HEK293 (cell line): ENCODE results near the gene PIP4K2C.

Experiments used
- CTCF ChIA-PET: fragments of 350-600 bp; formaldehyde crosslinking; extraction: SDS; loops from one replicate; lab custom pipeline; 2021; ENCODE audit warnings: antibody characterized with exemption; lab: Yijun Ruan, JAX
- POLR2A ChIA-PET: fragments of 300-600 bp; formaldehyde crosslinking; extraction: SDS; loops from one replicate; lab custom pipeline; 2020; ENCODE audit warnings: antibody characterized with exemption, inconsistent platforms; lab: Yijun Ruan, JAX
- H3K27ac ChIP-seq: fragments of 200-500 bp; sonication (Bioruptor generic); 2 replicates; pipeline ENCODE4 v1.5.1; 2014; ENCODE audit warnings: low read depth, low read length, control low read depth, inconsistent platforms; ENCODE audit errors: extremely low read depth
- H3K36me3 ChIP-seq, 2 experiments: fragments of 200-500 bp in 1 of 2; sonication (Bioruptor generic) in 1 of 2; 1 replicate in 1 of 2; 2 replicates in 1 of 2; pipeline ENCODE4 v1.5.1; 2014 to 2017; ENCODE audit warnings: inconsistent platforms in 2 of 2, low read length in 2 of 2; ENCODE audit not compliant: control insufficient read depth in 2 of 2, insufficient read depth in 1 of 2
- H3K4me1 ChIP-seq: fragments of 200-500 bp; sonication (Bioruptor generic); 2 replicates; pipeline ENCODE4 v1.5.1; 2014; ENCODE audit warnings: mild to moderate bottlenecking, low read length, inconsistent platforms; ENCODE audit not compliant: control insufficient read depth, insufficient read depth
- H3K4me3 ChIP-seq: 2 replicates; pipeline ENCODE4 v1.5.1; 2011; ENCODE audit warnings: low read depth, mild to moderate bottlenecking, control low read depth, low read length, moderate library complexity
- H3K9me3 ChIP-seq: fragments of 200-500 bp; sonication (Bioruptor generic); 2 replicates; pipeline ENCODE4 v1.5.1; 2014; ENCODE audit warnings: low read depth, low read length, inconsistent platforms; ENCODE audit not compliant: control insufficient read depth, insufficient read depth
- GLI2 ChIP-seq: fragments of 450-650 bp; formaldehyde crosslinking; IDR thresholded peaks from 2 replicates; pipeline ENCODE4; 2017; ENCODE audit warnings: missing biosample characterization, missing genetic modification characterization, low read depth, borderline replicate concordance
- GLIS1 ChIP-seq: fragments of 450-650 bp; formaldehyde crosslinking; IDR thresholded peaks from 2 replicates; pipeline ENCODE4 v1.5.1; 2016; ENCODE audit warnings: missing biosample characterization, missing genetic modification characterization
- KLF1 ChIP-seq: fragments of 450-650 bp; formaldehyde crosslinking; IDR thresholded peaks from 2 replicates; pipeline ENCODE4 v1.5.1; 2016; ENCODE audit warnings: missing biosample characterization, missing genetic modification characterization
- KLF16 ChIP-seq: fragments of 450-650 bp; formaldehyde crosslinking; IDR thresholded peaks from 2 replicates; pipeline ENCODE4 v1.5.1; 2017; ENCODE audit warnings: missing biosample characterization, missing genetic modification characterization
- MEIS1 ChIP-seq: sonication (generic); formaldehyde crosslinking; IDR thresholded peaks from 2 replicates; pipeline ENCODE4 v1.8.1; 2022; ENCODE audit warnings: missing genetic modification reagents, mild to moderate bottlenecking, borderline replicate concordance
- PRDM10 ChIP-seq: fragments of 450-650 bp; formaldehyde crosslinking; IDR thresholded peaks from 2 replicates; pipeline ENCODE4 v1.5.1; 2016; ENCODE audit warnings: missing biosample characterization, missing genetic modification characterization
- TRIM28 ChIP-seq: IDR thresholded peaks from 2 replicates; pipeline ENCODE4 v1.6.1; 2011; ENCODE audit warnings: low read length, control low read depth, borderline replicate concordance
- YY1 ChIP-seq: fragments of 450-650 bp; formaldehyde crosslinking; IDR thresholded peaks from 2 replicates; pipeline ENCODE4 v1.5.1; 2018; ENCODE audit warnings: missing biosample characterization, missing genetic modification characterization
- ZBTB10 ChIP-seq: fragments of 450-650 bp; formaldehyde crosslinking; IDR thresholded peaks from 2 replicates; pipeline ENCODE4 v1.5.1; 2016; ENCODE audit warnings: missing biosample characterization, missing genetic modification characterization
- ZBTB26 ChIP-seq: fragments of 450-650 bp; formaldehyde crosslinking; optimal IDR thresholded peaks from 2 replicates; pipeline ENCODE3; 2016; ENCODE audit warnings: missing biosample characterization, mild to moderate bottlenecking, missing genetic modification characterization
- ZBTB49 ChIP-seq: fragments of 450-650 bp; formaldehyde crosslinking; IDR thresholded peaks from 2 replicates; pipeline ENCODE4 v1.5.1; 2016; ENCODE audit warnings: missing biosample characterization, missing genetic modification characterization, low read depth
- ZNF148 ChIP-seq: fragments of 450-650 bp; formaldehyde crosslinking; IDR thresholded peaks from 2 replicates; pipeline ENCODE4 v1.5.0; 2017; ENCODE audit warnings: missing biosample characterization, missing genetic modification characterization, borderline replicate concordance
- ZNF174 ChIP-seq: fragments of 450-650 bp; formaldehyde crosslinking; IDR thresholded peaks from 2 replicates; pipeline ENCODE4 v1.5.0; 2017; ENCODE audit warnings: missing biosample characterization, mild to moderate bottlenecking, missing genetic modification characterization
- ZNF202 ChIP-seq: fragments of 450-650 bp; formaldehyde crosslinking; IDR thresholded peaks from 2 replicates; pipeline ENCODE4 v1.5.1; 2016; ENCODE audit warnings: missing biosample characterization, missing genetic modification characterization, borderline replicate concordance
- ZNF280C ChIP-seq: fragments of 450-650 bp; formaldehyde crosslinking; IDR thresholded peaks from 2 replicates; pipeline ENCODE4 v1.5.1; 2016; ENCODE audit warnings: missing biosample characterization, missing genetic modification characterization
- ZNF366 ChIP-seq: fragments of 450-650 bp; formaldehyde crosslinking; conservative IDR thresholded peaks from 2 replicates; pipeline ENCODE4 v1.5.1; 2016; ENCODE audit warnings: missing biosample characterization, missing genetic modification characterization
- ZNF488 ChIP-seq: fragments of 450-650 bp; formaldehyde crosslinking; IDR thresholded peaks from 2 replicates; pipeline ENCODE4 v1.5.1; 2016; ENCODE audit warnings: missing biosample characterization, missing genetic modification characterization
- ZNF529 ChIP-seq: fragments of 450-650 bp; formaldehyde crosslinking; IDR thresholded peaks from 2 replicates; pipeline ENCODE4 v1.5.1; 2017; ENCODE audit warnings: missing genetic modification characterization, missing biosample characterization; ENCODE audit not compliant: insufficient replicate concordance

Gene PIP4K2C

GRCh38 chr12:57580466-57580795 is 10.6 kb upstream of the PIP4K2C start:
- TF ChIP-seq ZNF174 (tag by site-specific recombination) (no peak), YY1 (no peak), ZBTB26 (tag by site-specific recombination) (no peak), ZNF280C (tag by site-specific recombination) (no peak), ZNF488 (tag by site-specific recombination) (no peak), GLIS1 (tag by site-specific recombination) (no peak)
- CTCF ChIA-PET, result interaction anchor here (0.9 to 6.6 kb wide), 6 partner anchors 9 to 156 kb away, joined by 3 to 113 read pairs (median 4); no protein-coding TSS in a partner anchor

GRCh38 chr12:57581802-57582201 is 9.2 kb upstream of the PIP4K2C start:
- ChIA-PET POLR2A (interaction anchor here (0.6 kb wide), 1 partner anchor 11 kb away, joined by 4 read pairs; no protein-coding TSS in a partner anchor), CTCF (interaction anchor here (0.6 to 6.6 kb wide), 16 partner anchors 10 to 890 kb away, joined by 3 to 113 read pairs (median 5); partner anchors contain the start of genes B4GALNT1 and MBD6)
- no peak overlapping the region for H3K4me3 ChIP-seq
- no peaks in the 10 kb centered on the region for H3K4me1 ChIP-seq
- no peak overlapping the region for H3K27ac ChIP-seq
- H3K36me3 ChIP-seq, result peaks cover 6 to 48% of the 10 kb centered on the region in 2 experiments; a peak in 2 of 3 replicates
- H3K9me3 ChIP-seq, result no peaks in the 10 kb centered on the region
- TF ChIP-seq ZBTB49 (tag by site-specific recombination) (no peak), ZNF202 (tag by site-specific recombination) (no peak), KLF16 (tag by site-specific recombination) (no peak), ZNF148 (tag by site-specific recombination) (no peak), GLI2 (tag by site-specific recombination) (no peak), ZNF529 (tag by site-specific recombination) (no peak), ZBTB10 (tag by site-specific recombination) (no peak), PRDM10 (tag by site-specific recombination) (no peak), MEIS1 (CRISPR knock-in tag) (no peak), TRIM28 (no peak), ZNF366 (no peak), KLF1 (no peak)

More at GRCh38 chr12:57580466-57580795, 10.6 kb upstream of the PIP4K2C start:
- Histone ChIP-seq H3K9me3 (no peaks in the 10 kb centered on the region), H3K27ac (no peak overlapping the region), H3K4me1 (no peaks in the 10 kb centered on the region), H3K4me3 (no peak overlapping the region), H3K36me3 (peaks cover 8 to 62% of the 10 kb centered on the region in 2 experiments; a peak in 2 of 3 replicates)
- POLR2A ChIA-PET, result interaction anchor here (1.3 kb wide), 1 partner anchor 11 kb away, joined by 3 read pairs; the partner anchor contains the start of gene PIP4K2C
